GM19328 (cell line): ENCODE measurements around the gene WDFY1.
A peak's percentile ranks its signal among the peaks of the same experiment; 100 is the strongest.

Source experiments
- ATAC-seq: cut with Tn5 transposase; IDR thresholded peaks from one replicate; pipeline ENCODE4 v1.9.1; 2021; ENCODE audit warnings: mild to moderate bottlenecking, moderate library complexity; ENCODE audit not compliant: unreplicated experiment

WDFY1 gene

DNA sequence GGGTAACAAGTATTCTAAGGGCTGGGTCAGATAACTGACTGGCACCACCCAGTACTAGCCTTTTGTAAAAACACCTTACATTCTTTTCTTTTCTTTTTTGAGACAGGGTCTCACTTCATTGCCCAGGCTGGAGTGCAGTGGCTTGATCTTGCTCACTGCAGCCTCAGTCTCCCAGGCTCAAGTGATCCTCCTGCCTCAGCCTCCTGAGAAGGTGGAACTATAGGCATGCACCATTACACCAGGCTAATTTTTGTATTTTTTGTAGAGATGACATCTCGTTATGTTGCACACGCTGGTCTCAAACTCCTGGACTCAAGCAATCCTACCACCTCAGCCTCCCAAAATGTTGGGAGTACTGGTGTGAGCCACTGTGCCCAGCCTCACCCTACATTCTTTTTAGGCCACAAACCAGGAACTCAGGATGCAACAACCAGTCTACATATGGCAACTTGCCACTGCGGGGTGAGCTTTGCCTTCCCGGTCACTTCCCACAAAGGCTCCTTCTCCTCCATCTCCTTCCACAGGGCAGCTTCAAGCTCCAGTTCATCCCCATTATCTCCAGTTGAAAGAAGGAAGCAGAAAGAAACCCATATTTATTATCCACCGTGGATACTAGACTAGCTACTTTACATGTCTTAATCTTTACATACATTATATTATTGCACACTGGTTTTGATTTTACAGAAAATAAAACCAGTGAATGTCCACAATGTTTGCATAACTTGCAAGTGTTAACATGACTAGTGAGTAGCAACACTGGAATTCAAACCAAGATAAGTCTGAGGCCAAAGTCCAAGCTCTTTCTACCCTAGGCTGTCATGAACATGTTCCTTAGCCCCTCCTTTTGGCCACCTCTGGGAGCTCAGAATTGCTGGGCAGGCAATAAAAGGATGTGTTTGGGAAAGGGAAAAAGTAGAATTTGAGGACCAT is 84.1 kb downstream of the WDFY1 start:
- no peak for ATAC-seq

DNA sequence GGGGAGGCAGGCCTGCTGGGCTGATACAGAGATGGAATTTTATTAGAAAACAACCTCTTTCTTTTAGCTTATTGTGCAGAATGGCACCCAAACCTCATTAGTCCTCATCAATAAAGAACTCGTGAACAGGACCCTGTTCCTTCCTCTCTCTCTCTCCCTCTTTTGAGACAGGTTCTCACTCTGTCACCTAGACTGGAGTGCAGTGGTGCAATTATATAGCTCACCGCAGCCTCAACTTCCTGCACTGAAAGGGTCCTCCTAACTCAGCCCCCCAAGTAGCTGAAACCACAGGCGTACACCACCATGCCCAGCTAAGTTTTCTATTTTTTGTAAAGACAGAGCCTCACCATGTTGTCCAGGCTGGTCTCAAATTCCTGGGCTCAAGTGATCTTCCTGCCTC is 86.1 kb downstream of the WDFY1 start:
- ATAC-seq, result no peak

DNA sequence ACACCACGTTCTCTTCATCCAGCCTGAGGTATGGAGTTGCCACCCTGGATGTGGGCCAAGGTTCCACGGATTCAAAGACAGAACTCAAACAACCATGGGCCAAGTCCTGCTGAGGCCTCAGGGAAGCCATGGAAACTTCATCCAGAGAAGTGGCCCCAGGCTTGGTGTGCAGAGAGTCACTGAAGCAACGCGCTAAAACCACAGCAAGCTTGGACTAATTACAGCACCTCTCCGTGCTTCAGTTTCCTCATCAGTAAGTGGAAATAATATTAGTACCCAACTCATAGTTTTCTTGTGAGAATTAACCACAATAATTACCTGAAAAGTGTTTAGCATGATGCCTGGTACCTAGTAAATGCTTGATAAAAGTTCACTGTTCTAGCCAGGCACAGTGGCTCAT is 88.6 kb downstream of the WDFY1 start:
- peak; percentile 53 for ATAC-seq

DNA sequence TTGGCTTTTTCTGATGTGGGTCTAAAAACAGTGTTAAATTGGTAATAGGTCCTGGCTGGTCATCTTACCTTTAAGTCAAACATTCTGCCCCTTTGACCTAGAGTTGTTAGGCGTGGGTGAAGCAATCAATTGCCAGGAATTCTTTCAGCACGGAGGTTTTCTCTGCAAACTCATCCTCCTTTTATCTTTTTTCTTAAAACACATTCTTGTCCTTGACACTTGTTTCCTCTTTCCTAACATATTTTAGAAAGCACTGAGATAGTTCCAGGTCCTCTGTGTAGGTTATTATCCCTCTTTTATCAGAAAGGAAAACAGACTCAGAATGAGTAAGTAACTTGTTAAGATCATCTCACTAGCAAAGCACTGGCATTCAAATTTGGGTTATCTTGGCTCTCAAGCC is 89.1 kb downstream of the WDFY1 start:
- no peak for ATAC-seq

DNA sequence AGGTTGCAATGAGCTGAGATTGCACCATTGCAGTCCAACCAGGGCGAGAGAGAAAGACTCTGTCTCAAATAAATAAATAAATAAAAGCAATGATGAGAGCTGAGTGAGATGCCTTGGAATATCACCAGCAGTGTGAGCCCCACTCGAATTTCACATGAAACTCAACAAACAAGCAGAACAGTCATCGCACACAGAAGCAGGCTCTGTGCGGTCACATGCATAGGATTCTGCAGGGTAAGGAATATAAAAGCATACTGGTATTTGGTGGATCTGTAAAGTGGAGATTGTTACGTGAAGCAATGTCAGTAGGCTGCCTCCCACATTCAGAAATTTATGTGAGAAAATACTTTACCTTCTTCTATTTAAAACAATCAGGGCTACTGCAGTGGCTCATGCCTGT is 89.7 kb downstream of the WDFY1 start:
- ATAC-seq, result no peak

DNA sequence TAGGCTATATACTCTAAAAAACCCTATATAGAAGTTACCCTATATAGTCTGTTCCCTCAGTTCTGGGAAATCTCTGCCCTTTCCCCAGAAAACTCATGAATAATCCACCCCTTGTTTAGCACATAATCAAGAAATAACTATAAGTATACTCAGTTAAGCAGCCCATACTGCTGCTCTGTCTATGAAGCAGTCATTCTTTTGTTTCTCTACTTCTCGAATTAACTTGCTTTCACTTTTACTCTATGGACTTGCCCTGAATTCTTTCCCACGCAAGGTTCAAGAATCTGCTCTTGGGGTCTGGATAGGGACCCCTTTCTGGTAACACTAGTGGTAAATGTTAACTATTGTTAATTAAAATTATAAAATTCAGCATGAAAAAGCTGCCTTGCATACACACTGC is 90.4 kb downstream of the WDFY1 start:
- ATAC-seq, result peak; percentile 48

DNA sequence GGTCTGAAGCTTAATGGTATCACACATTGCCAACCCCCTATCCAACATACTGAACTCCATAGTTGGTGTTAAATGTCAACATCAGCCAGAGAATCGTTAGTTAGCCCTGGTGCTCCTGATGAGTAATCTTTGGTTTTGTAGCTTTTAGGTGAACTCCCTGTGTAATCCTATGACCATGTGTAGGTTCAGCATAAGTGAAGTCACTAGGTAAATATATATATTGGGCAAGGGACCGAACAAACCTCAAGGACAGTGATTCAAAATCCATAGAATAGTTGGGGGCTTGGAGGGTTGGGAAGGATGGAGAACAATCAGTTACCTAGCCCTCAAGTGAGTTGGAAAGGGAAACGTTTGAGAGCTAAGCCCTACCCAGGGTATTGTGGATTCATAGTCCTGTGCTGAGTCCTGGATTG is 91.7 kb downstream of the WDFY1 start:
- no peak for ATAC-seq

DNA sequence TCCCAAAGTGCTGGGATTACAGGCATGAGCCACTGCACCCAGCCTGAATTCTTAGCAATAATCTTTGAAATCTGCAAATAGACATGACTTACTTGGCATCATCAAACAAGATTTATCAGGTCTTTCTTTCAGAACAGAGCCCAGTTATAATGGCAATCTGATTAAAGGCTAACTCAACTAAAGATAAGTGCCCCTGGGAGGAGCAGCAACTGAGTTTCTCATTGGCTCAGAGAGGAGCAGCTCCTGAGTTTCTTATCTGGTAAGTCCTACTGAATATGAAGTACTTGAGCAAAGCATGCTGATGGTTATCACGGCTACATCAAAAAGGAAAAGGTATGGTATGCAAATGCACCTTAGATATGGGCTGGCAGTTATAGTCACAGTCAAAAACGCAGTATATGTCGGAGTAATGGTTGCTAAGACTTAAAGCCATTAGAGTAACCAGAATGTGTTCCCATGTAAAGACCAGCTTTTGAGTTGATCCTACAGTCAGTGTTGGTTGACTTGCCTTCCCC is 92.8 kb downstream of the WDFY1 start:
- no peak for ATAC-seq

DNA sequence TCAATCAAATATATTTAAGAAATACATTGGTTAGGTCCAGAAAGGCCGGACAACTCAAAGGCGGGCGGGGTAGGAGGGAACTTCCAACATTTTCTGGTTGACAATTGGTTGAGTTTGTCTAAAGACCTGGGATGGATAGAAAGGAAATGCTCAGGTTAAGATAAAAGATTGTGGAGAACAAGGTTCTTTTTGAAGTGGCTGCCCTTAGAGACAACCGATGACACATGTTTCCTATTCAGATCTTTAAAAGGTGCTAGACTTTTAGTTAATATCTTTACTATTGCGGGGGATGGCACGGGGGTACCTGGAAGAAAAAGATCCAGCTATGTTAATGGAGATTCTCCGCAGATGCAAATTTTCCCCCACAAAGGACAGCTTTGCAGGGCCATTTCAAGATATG is 97.7 kb downstream of the WDFY1 start:
- ATAC-seq, result no peak

DNA sequence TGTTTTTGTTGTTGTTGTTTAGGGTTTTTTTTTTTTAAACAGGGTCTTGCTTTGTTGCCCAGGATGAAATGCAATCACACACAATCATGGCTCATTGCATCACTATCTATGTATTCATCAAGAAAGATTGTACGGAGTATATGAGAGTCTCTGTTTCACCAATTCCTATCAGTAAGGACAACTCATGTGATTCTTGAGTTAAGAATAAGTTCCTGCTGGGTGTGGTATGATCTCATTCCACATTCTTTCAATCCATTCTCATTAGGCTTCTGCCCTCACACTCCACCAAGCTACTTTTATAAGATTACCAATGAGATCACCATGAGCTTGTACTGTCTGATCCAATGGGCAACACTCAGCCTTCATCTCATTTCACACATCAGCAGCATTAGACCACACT is 98.6 kb downstream of the WDFY1 start:
- no peak for ATAC-seq

DNA sequence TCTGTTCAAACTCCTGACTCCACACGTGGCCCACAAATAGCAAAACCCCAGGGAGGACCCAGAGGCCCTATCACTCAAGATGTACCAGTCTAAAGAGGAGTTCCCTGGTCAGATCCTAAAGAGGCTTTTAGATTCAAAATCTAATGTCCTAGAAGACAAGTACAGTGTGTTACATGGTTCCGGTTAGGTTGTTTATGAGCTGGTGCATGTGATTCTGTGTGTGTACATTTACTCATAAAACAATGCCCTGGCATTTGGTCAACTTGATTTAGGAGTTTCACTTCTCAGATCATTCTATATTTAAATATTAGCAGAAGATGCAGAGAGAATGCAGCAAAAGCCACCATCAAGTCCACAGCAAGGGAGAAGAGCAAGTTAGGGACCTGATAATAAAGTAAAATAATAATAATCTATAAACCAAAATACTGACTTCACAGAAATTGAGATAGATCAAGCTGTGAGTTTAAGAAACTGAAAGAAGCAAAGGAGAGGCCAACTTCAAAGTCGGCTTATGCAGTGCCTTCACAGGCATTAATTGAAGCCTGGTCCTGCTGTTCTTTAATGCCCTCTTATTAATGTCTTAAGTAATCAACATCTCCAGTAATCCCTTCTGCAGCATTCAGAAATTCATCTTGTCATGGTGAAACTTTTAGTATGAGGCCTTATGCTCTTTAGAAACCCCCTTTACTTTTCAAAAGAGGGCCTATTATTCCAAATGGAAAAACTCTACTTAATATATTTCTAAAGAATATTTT is 103.5 kb downstream of the WDFY1 start:
- ATAC-seq, result no peak

DNA sequence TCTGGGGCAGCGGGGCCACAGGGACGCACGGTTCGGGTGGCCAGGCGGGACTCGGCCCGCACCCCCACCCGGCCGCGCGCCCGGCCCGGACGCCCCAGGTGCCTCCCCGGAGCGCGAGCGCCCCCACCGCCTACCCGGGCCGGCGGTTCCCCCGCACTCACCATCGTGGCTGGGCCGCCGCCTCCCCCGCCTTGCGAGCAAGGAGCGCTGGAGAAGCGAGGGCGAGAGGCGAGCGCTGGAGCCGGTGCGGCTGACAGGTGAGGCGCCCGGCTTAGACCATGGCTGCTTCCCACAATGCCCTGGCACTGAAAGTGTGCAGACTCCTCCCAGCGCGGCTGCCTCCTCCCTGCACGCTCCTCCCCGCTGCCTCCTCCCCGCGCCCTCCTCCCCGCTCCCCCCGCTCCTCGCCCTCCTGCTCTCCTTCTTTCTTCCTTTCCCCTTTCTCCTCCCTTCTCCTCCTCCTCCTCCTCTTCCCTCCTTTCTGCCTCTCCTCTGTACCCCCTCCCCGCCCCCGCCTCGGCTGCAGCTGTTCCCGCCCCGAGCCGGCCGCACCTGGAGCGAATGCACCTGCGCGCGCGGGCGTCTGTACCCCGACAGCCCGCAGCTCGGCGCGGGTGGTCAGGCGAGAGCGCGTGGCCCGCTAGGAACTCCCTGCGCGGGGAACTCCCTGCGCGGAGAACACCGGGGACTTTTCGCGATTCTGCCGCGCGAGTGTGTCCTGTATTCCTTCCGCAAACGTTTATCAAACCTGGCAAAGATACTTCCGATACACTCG is 107.7 kb downstream of the WDFY1 start, which contains the start of gene AP1S3:
AP1S3 (minus strand) TSS at position 296 of the 775 bp plus-strand sequence; CDS start at position 164, 132 bp downstream.
- peak; percentile 61 for ATAC-seq

DNA sequence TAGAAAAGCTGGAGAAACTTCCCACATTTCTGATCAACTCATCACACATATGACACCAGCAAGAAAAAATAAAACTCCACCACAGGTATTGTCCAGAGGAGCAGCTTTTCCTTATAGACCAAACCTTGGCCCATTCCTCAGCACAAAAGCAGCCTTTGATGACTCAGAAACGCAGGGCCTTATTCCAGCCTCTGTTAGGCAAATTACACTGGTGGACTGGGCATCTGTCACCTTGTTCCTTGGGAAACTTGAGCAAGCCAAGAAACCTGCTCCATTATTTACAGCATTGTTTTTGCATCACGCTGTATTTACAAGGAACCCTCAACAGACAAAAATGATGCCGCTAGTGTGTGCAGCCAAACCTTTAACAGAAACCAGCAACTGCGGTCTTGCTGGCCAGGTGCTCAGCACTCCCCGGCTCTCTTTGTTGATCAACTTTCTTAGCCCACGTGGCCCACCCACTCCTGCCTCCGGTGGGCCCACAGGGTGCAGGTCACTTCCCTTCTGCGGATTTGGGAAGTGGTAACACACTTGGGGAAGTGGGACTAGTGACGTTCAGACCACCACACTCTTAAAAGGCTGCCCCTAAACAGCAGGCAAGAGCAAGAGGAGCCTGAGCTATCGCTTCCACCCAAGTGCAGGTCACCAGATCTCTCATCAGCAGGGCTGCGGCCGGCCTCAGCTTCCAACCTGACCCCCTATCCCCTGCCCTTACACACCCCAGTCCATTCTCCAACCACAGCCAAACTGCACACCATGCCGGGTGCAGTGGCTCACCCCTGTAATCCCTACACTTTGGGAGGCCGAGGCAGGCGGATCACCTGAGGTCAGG is 109.2 kb downstream of the WDFY1 start:
- peak; percentile 54 for ATAC-seq

DNA sequence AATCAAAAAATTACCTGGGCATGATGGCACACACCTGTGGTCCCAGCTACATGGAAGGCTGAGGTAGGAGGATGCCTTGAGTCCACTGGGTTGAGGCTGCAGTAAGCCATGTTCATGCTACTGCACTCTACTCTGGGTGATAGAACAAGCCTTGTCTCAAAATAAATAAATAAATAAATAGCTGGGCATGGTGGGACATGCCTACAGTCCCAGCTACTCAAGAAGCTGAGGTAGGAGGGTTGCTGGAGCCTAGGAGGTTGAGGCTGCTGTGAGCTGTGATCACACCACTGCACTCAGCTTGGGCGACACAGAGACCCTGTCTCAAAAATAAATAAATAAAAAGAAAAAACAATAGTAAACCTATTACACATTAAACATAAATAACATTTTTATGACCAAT is 110.7 kb downstream of the WDFY1 start:
- no peak for ATAC-seq

DNA sequence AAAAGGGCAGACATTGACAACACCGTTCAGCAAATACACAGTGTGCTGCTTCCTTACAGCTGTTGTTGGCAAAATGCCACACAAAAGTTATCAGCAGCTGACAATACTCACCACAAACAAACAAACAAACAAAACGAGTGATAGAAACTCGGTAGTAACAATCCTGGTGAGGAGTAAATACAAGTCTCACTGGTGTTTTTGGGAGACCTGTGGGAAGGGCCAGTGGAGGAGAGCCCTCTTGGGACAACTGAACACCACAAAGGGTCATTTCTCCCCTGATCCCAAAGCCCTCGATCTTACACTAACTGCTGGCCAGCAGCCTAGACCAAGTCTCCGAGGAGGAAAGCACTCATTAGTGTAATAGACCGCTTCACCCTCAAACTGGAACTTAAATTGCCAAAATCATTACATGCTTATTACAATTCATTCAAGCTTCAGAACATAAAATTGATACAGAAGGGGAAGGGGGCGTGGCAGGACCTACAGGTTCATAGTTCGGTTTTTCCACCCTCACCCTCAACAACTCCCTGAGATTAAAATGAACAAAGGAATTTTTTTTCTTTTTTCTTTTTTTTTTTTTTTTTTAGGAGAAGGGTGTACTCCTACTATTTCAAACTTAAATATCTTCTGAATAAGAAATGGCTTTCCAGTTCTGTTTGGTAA is 112.8 kb downstream of the WDFY1 start:
- no peak for ATAC-seq

DNA sequence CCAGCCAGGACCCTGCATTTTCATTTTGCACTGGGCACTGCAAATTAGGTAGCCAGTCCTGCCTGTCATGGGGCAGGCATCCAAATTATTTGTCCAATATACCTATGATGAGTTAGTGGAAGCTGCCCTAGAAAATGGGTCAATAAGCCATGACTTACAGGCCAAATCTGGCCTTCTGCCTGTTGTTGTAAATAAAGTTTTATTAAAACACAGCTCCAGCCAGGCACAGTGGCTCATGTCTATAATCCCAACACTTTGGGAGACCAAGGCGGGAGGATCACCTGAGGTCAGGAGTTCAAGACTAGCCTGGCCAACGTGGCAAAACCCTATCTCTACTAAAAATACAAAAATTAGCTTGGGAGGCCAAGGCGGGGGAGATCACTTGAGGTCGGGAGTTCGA is 116.0 kb downstream of the WDFY1 start:
- no peak for ATAC-seq

DNA sequence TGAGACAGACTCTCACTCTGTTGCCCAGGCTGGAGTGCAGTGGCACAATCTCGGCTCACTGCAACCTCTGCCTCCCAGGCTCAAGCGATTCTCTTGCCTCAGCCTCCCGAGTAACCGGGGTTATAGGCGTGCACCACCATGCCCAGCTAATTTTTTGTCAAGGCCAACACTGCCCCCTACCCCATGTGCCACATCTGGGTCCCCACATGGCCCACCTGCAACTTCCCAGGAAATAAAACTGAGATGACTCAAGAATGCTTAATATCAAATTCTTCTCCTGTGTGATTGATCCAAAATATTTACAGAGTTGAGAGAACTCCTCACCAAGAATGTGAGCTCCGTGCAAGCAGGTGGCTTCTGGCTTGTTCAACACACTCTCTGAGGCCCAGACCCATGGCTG is 116.8 kb downstream of the WDFY1 start:
- ATAC-seq, result no peak

DNA sequence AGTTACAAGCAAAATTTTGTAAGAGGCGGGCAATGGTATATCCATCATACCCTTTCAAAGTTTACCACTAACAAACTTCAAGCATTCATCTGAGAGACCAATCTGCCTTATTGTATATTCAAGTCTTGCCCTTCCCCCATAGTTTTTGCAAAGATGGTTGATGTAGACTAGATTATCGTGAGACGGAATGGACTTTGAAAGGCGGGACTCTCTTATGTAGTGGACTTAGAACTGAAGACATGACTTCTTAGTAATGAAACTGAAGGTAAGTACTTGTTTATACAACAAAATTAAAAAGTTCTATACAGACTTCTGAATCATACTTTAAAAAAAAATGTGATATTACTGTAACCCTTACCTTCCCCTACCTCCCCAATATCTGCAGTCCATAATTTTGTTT is 118.1 kb downstream of the WDFY1 start:
- ATAC-seq, result no peak
